Activated naive CD8-positive, alpha-beta T cell treated with anti-CD3 and anti-CD28 coated beads, Interleukin-2, amount 50 U/mL, for 16 hours (primary cell): Measurements from ENCODE around the gene CISH.
A peak's percentile ranks its signal among the peaks of the same experiment; 100 is the strongest.

Experiments used
- DNase-seq: peaks from one replicate; pipeline ENCODE4 v3.0.0-alpha.2; 2020; ENCODE audit warnings: low read depth, low spot score

Gene CISH

DNA sequence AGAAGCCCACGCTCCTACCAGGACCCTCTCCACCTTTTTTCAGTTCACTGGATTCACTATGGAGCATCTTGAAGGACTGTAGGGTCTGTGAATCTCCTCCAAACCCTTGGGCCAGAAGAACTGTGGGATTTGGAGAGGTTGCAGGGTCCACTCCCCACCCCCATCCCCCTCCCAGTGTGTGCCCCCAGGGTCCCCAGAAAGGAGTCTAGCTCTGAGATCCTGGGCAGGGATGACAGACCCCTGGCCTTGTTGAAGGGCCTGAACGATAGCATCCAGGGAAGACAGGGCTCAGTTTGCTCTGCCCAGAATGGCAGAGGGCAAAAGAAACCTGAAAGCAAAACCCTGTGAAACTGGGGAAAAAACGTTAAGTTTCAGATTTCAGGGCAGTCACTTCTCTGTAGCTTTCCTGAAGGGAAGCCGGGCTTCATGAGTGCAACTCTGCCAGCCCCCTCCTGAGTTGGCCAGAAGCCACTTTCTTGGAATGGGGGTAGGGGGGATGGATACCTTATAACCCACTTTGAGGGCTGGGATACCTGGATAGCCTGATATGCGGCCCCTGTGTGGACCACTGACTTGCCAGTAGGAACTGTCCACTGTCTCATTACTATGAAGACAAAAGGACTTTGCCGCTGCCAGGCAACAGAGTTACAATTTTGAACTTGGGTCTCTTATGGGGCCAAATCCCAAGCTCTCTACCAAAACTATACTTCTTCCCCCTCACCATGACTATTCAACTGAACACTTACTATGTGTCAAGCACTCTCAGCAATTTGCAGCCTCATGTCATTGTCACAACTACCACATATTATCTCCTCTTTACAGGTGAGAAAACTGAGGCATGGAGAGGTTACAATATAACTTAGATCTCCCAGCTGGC lies 1.6 kb upstream of the CISH start:
- DNase-seq: no peak

DNA sequence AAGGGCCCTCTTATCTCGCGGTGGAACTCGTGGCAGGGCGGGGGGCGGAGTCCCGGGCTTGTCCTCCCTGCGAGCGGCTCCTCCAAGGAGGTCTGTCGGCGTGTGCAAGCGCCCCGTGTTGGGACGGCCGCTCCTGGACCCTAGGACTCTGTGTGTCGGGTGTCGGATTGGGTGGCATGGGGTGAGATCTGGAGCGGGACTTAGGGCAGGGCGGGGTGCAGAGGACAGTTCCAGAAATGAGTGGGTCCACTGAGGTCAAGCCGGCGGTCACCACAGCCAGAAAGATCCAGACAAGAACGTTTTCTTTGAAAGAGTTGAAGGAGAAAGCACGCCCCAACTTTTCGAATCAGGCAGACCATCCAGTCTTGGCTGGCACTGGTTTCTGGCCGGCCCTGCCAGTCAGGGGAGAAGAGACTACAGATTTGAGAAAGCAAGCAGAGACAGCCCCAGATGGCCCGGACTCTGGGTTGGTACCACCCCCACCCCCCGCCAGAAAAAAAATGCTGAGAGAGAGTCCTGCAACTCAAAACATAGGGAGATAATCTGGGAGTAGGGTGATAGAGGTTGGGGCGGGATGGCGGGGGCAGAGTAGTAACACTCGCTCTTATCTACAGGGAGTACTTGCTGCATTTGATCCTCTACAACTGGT lies 784 bp upstream of the CISH start:
- no peak for DNase-seq

DNA sequence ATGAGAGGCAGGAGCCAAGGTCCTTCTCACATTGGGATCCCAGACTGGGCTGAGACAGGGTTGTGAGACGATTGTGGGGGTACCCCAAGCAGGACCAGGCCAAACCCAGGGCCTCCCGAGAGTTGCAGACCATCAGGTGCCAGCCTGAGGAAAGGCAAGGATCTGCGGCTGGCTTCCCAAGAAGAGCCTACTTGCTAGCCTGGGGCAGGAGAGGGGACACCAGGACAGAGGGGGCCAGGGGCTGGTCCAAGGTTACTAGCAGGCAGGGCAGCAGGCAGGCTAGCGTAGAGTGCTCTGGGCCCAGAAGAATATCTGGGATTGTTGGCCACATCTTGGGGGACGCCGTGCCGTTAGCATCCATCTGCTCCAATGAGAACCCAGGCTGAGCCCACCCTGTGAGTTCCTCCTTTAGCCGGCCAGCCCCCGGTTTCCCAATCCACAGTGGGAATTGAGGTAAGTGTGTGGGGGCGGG lies 546 bp downstream of the CISH start:
- no peak for DNase-seq

DNA sequence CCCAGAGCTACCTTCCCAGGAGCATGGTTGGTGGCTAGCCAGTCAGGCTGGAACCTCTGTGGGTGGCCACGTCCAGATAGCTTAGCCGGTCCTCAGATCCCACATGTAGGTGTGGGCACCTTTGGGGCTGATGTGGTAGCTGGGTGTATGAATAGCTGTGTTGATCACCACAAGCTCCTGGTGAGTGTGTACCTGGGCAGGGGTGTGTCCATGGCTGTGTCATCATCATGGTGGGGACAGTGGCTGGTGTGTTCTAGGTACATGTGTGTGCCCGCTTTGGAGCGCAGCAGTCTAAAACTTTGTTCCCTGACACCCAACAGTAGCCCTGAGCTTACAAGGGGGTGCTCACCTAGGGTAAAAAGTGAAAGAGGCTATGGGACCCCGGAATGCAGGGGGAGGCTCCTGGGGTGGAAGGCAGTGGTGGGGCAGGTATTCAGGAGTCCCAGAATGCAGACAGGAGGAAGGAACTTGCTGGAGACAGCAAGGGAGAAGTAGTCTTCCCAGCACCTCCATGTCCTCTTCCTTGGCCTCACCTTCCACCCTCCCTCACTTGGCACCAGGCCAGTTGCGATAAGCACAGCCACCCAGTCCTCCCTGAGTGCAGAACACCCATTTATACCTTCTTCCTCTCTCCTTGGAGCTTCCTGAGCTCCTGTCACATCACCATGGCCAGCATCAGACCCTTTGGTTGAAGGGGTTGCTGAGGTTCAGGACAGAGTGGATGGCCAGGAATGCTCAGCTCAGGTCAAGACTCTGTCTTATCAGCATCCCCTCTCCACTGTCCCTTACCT lies 1.2 kb downstream of the CISH start:
- no peak for DNase-seq

DNA sequence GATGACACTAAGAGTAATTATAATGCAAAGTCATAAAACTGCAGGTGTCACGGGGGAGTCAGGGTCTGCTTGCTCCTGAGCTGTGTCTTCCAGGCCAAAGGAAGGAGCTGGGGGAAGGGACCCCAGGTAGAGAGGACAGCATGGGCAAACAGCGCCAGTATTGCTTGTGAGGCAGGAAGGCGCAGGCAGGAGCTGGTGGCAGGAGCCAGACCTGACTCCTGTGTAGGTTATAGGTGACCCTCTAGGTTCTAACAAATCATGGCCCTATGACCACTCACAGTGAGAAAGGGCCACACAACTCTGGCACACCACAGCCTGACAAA lies 1.9 kb downstream of the CISH start:
- DNase-seq: no peak

DNA sequence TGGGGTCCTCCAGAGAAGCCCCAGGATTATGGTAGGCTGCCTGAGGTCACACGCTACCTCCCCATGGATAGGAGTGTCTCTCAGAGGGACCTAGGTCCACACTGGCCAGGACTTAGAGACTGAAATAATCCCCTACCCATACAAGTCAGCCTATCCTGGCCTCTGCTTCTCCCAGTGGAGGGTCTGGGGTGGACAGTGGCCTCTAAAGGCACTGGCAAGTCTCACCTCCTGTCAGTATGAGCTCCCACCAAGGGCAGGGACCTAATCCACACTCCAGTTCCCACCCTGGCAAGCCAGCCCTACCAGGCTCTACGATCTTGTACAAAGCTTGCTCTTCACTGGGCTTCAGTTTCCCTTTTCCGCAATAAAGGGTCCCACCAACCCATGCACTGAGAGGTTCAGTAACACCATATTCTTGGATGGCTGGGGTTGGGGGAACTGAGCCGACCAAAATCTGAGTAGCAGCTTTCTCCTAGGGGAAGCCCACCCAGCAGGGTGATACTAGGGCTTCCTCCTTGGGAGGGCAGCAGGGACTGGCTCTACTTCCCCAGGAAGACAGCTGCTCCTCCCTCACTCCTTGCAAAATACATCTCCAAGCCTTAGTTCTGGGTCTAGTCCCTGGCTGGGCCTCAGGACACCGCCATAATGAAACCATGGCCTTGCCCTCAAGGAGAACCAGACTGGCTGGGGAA lies 2.4 kb downstream of the CISH start:
- no peak for DNase-seq

DNA sequence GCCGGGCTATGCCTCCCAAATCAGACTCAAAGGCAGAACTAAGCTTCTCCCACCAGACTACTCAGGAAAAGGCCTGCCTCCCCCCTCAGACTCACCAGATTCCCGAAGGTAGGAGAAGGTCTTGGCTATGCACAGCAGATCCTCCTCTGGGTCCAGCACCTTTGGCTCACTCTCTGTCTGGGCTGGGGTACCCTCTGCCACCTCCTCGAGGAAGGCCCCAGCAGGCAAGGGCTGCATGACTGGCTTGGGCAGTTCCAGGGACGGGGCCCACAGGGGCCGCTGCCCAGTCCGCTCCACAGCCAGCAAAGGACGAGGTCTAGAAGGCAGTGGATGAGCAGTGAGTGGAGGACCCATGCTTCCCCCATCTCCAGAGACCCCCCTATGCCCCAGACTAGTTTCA lies 3.3 kb downstream of the CISH start:
- no peak for DNase-seq

DNA sequence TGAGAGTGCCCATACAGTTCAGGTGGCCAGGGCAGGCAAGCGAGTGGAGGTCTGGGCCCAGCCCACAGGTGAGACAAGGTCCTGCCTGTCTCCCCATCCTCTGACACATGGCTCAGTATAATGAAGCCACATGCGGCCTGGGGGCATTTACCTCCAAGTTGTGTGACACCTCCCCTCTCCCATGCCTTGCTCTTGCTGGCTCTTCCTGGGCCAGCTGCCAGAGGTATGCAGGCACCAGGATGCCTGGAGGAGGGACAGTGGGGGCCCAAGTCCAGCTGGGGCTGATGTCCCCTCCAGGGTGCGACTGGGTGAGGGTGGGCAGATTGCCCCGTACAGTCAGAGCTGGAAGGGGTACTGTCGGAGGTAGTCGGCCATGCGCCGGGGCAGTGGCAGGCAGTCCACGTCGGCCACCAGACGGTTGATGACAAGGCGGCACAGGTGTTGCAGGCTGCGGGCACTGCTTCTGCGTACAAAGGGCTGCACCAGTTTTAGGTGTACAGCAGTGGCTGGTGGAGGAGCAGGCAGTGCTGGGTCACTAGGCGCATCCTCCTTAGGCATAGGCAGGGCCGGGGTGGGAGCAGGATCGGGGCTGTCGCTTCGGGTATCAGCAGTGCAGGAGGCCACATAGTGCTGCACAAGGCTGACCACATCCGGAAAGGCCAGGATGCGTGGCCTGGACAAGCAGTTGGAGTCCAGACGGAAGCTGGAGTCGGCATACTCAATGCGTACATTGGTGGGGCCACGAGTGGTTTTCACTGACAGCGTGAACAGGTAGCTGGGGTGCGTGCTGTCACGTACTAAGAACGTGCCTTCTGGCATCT lies 4.1 kb downstream of the CISH start:
- DNase-seq: no peak

DNA sequence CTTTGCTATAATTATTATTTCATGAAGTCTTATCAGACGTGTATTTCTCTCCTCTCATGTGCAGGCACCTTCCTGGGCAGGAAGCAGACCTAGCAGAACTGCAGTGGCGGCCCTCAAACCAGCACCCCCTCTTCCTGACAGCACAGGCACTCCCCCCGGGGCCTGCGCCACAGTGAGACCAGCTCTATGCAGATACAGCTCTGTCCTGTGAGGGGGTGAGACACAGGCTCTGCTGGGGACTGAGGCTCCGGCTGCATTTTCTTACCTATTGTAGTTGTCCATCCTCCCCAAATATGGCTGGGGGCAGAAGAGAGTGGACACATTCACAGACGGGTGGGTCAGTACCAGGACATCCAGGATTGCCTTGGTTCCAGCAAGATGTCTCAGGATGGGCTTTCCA lies 5.0 kb downstream of the CISH start:
- no peak for DNase-seq

DNA sequence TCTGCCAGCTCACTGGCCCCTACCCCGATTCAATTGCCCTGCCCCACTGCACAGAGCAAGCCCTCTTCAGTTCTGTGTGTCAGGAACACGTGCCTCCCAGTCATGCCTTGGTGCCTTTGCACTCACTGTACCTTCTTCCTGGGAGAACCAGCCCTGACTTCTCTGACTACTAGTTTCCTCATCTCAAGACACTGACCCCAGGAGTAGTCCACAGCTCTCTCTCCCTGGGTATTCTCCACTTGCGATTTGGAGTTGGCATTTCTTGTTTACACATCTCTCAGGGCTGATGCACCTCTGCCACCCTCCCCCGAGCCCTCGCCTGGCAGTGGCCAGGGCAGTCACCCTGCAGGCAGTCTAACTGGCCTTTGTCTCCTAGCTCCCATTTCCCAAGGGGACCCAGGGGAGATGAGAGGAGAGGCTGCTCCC lies 5.7 kb downstream of the CISH start:
- DNase-seq: no peak

DNA sequence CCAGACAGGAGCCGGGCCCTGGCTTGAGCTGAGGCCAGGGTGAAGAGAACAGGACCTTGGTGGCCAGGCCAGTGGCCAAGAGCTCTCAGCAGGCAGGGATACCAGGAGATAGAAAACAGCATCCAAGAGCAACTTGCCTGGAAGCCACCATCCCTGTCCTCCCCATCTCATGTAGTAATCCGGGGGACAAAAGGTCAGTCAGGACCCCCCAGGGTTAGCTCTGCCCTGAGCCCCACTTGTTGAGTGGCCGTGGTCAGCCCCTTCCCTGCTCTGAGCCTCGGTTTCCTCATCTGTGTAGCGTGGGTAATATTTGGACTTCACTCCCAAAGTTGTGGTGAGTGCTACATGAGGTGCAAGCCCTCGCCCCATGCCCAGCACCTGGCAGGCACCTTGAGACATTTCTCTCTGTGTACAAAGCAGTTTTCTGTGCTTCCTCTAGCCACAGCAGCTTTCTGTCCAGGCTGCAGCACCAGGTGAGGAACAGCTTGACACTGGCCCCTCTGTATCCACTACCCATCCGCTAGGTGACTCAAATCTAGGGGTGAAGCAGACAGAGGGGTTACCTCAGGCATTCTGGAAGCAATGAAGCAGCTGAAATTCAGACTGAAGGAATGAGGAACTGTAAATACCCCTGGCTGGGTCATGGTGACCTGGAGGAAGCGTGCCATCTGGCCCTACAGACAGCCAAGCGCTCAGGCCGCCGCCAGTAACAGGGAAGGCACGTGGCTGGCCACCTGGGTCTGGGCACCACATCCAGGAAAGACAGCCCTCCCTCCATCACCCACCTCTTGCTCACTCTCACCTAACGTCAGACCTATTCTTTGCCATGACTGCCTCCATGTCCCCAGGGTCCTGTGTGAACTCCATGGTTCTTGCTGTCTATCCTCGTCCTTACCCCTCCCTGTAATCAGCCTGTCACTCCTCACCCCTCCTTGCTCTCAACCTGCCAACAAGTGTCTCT lies 6.7 kb downstream of the CISH start:
- no peak for DNase-seq

DNA sequence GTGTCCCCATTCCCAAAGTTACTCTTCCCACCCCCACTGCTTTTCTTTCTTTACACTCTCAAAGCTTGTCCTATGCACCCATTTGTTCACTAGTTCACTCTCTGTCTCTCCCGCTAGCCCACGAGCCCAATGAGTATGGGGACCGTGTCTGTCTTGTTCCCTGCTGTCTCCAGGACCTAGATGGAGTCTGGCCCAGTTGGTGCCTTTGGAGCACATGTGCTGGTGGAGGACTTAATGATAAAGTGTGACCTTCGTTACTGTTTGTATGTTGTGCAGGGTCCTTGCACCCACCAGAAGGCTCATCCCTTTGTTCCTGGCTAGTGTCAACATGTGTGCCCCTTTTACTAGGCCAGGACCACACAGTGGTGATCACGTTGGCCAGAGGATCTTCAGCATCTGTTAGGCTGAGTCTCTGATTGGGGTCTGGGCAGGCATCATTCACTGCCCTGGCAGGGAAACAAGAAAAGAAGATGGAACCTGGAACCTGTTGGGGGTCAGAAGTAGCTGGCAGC lies 7.4 kb downstream of the CISH start:
- no peak for DNase-seq

DNA sequence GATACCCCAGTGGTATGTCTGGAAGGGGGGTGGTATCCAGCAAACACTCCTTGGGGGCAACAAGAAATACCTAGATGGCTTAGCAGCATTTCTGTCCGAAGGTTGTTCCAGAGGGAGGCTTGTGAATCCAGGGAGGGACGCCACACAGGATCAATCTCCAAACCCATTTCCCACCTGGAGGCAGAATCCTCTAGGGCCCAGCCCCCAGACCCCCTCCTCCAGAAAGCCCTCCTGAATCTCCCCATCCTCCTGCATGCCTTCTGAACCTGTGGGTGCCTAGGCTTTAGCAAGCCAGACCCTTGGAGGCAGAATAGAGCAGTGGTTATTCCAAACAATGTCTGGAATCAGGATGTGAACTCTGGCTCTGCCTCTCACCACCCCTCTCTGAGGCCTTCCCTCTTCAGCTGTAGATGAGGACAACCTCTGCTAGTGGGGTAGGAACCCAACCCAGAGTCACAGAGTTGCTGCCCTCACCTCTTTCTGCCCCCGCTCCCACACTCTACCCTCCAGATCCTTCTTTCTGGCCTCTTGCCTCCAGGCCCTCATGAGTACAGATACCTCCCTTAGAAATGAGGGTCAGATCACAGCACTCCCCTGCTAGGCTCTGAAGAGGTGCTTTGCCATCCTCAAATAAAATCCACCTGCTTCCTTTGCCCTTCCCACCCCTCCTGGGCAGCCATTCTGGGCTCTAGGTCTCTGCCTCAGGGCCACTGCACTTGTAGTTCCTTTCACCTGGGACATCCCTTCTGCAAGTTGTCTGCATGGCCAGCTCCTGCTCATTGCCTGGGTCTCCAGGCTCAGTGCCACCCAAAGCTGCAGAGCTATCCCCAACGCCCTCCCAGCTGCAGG lies 8.1 kb downstream of the CISH start:
- DNase-seq: no peak

DNA sequence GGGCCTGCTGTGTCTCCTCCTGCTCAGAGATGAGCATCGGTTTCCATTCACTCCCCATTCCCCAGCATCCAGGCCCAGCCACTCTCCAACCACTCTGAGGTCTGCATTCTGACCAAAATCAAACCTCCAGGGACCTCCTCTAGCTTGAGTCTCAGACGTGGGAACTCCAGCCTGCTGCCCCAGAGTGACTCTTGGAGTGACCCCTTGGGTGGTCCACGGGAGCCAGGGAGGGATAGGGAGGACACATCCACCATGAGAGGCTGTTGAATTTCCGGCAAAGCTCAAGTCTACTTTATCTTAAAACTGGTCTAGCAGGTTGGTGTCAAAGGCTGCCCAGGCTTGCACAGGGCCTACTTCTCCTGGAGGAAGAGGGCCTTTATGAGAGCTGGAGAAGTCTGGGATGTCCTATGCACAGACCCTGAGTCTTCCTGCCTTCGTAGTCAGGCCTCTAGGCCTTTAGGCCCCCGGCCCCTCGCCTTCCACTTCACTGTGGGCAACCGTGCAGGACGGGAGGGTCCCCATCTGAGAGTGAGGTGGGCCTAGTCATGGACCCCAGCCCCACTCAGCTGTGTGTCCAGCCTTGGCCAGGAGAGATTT lies 8.9 kb downstream of the CISH start:
- no peak for DNase-seq

DNA sequence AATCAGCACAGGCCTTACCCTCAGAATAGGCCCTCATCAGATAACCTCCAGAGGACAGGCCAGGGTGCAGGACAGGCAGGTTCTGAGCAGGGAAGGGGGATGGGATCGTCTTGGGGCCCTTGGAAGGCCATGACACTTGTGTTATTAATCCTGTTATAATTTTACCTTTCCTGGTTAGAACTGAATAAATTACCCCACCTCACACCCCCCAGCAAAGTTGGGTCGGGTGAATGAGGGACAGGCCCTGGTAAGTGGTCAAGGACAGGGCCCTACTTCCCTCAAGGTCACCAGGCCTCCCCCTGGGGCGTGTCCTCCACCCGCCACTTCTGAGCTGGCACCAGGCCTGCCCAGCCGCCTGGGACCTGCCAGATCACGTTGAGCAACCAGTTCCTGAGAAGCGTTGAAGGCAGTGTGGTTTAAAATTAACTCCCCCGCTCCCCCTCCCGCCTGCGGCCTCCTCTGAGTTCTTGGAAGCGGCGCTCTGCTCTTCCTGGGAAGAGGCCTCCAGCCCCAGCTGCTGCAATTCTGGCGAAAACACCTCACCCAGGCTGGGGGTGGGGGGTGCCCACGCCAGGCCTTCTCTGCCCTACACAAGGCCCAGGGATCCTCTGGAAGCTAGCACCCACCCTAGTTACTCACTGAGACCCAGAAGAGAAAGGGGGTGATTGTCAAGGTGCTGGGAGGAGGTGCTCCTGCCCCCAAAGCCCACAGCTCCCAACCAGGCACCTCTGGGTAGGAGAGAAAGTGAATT lies 10.6 kb downstream of the CISH start:
- DNase-seq: peak; percentile 76

DNA sequence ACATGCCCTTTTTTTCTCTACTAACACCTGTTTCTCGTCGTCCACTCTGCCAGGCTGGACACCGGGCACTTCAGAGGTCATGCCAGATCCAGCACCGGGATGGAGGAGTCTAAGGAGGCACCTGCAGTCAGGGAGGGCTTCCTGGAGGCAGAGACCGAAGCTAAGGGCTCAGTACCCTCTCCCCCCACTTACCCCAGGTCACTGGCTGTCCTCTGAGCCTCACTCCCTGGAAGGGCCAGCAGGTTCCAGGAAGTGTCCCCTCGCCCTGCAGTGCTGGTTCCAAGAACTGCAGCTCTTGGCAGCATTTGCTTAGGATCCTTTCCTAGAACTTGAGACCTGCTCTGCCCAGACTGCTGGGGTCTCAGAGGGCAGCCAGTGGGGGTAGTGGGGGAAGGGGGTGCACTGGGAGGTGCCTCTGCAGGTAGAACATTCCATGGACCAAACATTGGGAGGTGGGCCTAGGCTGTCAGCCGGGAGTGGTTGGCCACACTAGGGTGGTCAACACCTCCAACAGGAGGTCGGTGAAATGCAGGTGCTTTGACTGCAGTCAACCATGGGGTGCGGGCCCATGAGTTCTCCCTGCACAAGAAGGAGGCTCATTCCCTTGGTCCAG lies 11.3 kb downstream of the CISH start:
- no peak for DNase-seq

DNA sequence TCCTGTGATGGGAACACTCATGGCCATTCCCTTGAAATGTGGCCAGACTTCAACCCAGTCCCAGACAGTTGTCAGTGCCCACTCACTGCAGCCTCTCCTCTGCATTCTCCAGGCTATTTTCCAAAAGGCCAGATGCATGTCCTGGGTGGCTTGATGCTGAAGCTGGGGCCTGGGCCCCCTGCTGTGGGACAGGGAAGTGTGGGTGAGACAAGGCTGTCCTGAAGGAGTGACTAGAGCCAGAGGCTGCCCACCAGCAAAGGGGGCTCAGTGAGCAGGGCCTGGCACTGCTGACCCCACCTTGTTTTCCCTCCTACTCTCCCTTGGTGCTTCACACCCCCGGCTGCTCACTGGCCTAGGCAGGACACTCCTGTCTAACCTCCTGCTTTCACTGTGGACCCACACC lies 11.9 kb downstream of the CISH start:
- no peak for DNase-seq
